GM10266 (cell line): Measurements from ENCODE around the gene DUS2.
A peak's percentile ranks its signal among the peaks of the same experiment; 100 is the strongest.

Experiments
- DNase-seq: peaks from one replicate; pipeline ENCODE4 v3.0.0; 2012; ENCODE audit errors: extremely low spot score
- TF ChIP-seq, protein P1 (sequence below): IDR thresholded peaks from 2 replicates; pipeline ENCODE4 v1.5.1; 2012; ENCODE audit warnings: mild to moderate bottlenecking, low read depth; ENCODE audit not compliant: control insufficient read depth, insufficient read depth; ENCODE audit errors: missing control alignments

The DUS2 gene

DNA sequence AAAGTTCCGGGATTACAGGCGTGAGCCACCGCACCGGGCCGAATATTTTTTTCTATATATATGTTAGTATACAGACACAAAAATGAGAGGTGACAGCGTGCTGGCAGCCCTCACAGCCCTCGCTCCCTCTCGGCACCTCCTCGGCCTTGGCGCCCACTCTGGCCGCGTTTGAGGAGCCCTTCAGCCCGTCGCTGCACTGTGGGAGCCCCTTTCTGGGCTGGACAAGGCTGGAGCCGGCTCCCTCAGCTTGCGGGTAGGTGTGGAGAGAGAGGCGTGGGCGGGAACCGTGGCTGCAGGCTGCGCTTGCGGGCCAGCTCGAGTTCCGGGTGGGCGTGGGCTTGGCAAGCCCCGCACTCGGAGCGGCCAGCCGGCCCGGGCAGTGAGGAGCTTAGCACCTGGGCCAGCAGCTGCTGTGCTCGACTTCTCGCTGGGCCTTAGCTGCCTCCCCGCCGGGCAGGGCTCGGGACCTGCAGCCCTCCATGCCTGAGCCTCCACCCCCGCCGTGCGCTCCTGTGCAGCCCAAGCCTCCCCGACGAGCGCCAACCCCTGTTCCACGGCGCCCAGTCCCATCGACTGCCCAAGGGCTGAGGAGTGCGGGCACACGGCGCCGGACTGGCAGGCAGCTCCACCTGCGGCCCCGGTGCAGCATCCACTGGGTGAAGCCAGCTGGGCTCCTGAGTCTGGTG lies 40.9 kb upstream of the DUS2 start:
- DNase-seq = no peak
- TF ChIP-seq, protein P1, sequence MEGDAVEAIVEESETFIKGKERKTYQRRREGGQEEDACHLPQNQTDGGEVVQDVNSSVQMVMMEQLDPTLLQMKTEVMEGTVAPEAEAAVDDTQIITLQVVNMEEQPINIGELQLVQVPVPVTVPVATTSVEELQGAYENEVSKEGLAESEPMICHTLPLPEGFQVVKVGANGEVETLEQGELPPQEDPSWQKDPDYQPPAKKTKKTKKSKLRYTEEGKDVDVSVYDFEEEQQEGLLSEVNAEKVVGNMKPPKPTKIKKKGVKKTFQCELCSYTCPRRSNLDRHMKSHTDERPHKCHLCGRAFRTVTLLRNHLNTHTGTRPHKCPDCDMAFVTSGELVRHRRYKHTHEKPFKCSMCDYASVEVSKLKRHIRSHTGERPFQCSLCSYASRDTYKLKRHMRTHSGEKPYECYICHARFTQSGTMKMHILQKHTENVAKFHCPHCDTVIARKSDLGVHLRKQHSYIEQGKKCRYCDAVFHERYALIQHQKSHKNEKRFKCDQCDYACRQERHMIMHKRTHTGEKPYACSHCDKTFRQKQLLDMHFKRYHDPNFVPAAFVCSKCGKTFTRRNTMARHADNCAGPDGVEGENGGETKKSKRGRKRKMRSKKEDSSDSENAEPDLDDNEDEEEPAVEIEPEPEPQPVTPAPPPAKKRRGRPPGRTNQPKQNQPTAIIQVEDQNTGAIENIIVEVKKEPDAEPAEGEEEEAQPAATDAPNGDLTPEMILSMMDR = no peak

DNA sequence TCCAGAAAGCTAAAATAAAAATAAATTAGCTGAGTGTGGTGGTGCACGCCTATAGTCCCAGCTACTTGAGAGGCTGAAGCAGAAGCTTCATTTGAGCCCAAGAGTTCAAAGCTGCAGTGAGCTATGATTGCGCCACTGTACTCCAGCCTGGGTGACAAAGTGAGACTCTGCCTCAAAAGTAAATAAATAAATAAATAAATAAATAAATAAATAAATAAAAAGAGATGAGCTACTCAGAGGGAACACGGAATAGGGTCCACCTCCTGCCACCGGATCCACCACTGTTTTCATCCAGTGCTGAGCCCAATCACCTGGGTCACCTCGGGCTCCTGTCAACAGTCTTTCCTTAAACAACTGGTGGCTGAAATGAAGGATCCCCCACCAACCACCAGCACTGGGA lies 36.1 kb upstream of the DUS2 start:
- no peak for DNase-seq

DNA sequence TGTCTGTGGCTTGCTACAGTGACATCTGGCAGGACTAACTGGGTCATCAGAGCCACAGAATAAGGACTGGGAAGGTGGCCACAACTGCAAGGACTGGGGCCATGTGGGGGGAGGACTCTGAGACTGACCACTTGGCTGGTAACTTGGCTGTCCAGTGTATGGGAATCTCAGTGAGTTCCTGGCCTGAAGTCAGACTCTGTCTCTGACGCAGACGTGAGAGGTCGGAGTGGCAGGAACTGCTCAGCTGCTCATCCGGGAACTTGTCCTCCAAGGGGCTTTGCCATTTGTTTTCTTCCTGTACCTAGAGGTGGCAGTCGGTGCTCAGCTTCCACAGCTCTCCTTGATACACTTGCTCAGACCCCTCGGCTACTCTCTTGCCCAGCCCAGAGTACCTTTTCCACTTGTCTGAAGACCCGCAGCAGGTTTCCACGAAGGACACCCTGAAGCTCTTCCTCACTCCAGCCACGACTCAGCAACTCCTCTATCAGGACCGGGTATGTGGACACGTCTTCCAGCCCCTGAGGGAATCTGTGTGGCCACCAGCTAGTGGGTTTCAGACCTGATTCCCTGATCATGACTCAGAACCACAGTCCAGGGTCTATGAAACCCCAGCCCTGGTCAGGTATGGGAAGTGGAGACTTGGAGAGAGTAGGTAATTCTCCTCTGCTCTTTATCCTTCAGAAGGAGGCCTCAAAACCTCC lies 35.5 kb upstream of the DUS2 start:
- TF ChIP-seq, protein P1 = no peak

More for the DNA sequence above, 36.1 kb upstream of the DUS2 start:
- TF ChIP-seq, protein P1 = no peak

DNA sequence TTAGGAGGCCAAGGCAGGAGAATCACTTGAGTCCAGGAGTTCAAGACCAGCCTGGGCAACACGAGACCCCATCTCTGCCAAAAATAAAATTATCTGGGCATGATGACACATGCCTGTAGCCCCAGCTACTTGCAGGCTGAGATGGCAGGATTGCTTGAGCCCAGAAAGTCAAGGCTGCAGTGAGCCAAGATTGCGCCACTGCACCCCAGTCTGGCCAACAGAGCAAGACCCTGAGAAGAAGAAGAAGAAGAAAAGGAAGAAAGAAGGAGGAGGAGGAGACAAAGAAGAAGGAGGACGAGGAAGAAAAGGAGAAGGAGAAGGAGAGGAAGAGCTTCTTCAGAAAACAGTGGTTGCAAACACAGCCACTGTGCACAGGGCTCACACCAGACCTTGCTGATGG lies 34.4 kb upstream of the DUS2 start:
- no peak for DNase-seq
- TF ChIP-seq, protein P1 = no peak

More for the DNA sequence above, 35.5 kb upstream of the DUS2 start:
- DNase-seq = peak; percentile 3

DNA sequence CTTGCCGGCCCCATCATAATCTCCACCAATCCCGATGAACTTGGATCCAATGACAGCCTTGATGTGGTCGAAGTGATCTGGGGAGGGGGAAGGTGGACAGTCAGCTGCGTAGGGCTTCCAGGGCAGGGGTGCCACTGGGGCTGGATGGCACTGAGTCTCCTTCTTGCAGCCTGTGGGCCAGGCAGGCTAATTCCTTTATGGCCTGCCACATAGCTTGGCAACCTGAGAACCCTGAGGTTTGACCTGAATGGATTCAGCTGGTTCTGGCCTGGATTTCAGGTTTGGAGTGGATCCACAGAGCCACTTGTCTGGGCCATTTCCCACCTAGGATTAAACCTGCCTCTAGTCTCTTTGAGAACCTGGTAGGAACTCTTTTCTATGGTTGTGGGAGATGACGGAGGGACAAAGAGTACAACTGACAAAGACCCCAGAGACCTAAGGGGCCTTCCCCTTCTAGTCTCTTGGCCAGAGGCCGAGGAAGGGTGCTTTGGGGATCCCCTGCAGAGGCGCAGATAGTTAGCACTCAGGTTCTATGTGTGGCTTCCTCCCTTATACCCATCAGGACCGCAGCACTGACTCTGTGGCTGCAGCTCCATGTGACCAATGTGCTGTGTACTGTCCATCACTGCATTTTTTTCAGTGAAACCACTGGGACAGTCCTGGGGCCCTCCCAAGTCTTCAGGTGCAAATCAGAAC lies 33.6 kb upstream of the DUS2 start:
- peak; percentile 70 for DNase-seq
- TF ChIP-seq, protein P1 = no peak

DNA sequence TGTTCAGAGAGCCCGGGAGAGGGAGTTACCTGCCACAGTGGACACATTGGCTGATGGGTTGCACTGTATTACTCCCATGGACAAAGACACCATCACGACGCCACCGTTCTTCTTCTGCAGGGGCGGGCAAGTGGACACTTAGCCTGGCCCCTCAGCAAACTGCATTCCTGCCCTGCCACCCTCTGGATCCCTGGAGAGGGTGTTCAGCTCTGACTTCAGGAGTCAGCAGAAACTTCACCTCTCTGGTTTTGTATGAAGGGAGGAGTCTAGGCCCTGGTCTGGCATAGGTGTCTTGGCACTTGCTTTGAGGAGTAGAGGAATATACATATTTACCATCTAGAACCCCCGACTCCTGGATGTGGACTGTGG lies 33.1 kb upstream of the DUS2 start:
- no peak for DNase-seq
- TF ChIP-seq, protein P1 = no peak
